OCI-M2 (cell line): ENCODE data around the gene PITPNM1.

Experiments used
- DNase-seq: peaks from one replicate; lab custom pipeline; 2025; ENCODE audit not compliant: unreplicated experiment; lab: John Stamatoyannopoulos, UW

Gene PITPNM1

GRCh38 chr11:67504005-67504949, 886 bp downstream of the PITPNM1 start:
- no peak for DNase-seq

GRCh38 chr11:67503119-67504004, 1.8 kb downstream of the PITPNM1 start:
- DNase-seq, result no peak

- no peak for DNase-seq
These were observed 2.7 kb downstream of the PITPNM1 start for GRCh38 chr11:67502328-67502979.

- DNase-seq, result no peak
These were observed 3.3 kb downstream of the PITPNM1 start for GRCh38 chr11:67501854-67502253.

- DNase-seq, result no peak
These were observed 4.1 kb downstream of the PITPNM1 start for GRCh38 chr11:67500831-67501715.

- no peak for DNase-seq
These were observed 4.7 kb downstream of the PITPNM1 start for GRCh38 chr11:67500484-67500821.

- DNase-seq, result no peak
These were observed 5.2 kb downstream of the PITPNM1 start for GRCh38 chr11:67499808-67500483.

- no peak for DNase-seq
These were observed 6.6 kb downstream of the PITPNM1 start for GRCh38 chr11:67498544-67498972.

GRCh38 chr11:67497656-67498291, 7.4 kb downstream of the PITPNM1 start:
- no peak for DNase-seq

- no peak for DNase-seq
These were observed 9.1 kb downstream of the PITPNM1 start for GRCh38 chr11:67496113-67496512.

- DNase-seq, result no peak
These were observed 9.7 kb downstream of the PITPNM1 start for GRCh38 chr11:67495234-67496005.

GRCh38 chr11:67494371-67495233, 10.6 kb downstream of the PITPNM1 start:
- no peak for DNase-seq

- no peak for DNase-seq
These were observed 11.4 kb downstream of the PITPNM1 start for GRCh38 chr11:67493548-67494370.

GRCh38 chr11:67492801-67493547, 12.2 kb downstream of the PITPNM1 start:
- no peak for DNase-seq

- no peak for DNase-seq
These were observed 13.0 kb downstream of the PITPNM1 start for GRCh38 chr11:67492069-67492727.
